BJ (cell line): ENCODE data around the gene ZBTB9. TPM values are rescaled to one million over a fixed set of nuclear protein-coding genes. Genes with fewer than 3 reads are reported as not detected.
A peak's percentile ranks its signal among the peaks of the same experiment; 100 is the strongest.

Experiments
- CTCF ChIA-PET: fragments of 350-600 bp; formaldehyde crosslinking; extraction: SDS; loops from one replicate; lab custom pipeline; 2021; ENCODE audit warnings: antibody characterized with exemption, inconsistent platforms; lab: Yijun Ruan, JAX
- POLR2A ChIA-PET: fragments of 300-600 bp; sonication (Branson Sonifier 250); formaldehyde crosslinking; extraction: SDS; loops from one replicate; lab custom pipeline; 2021; ENCODE audit warnings: antibody characterized with exemption; lab: Charles Lee
- DNase-seq: peaks from one replicate; pipeline ENCODE4 v3.0.0-alpha.2; 2011; ENCODE audit warnings: low read depth
- H3K27me3 ChIP-seq: 2 replicates; pipeline ENCODE4 v1.6.0; 2011; ENCODE audit warnings: low read length; ENCODE audit not compliant: control insufficient read depth, insufficient read depth
- H3K36me3 ChIP-seq: 2 replicates; pipeline ENCODE4 v1.5.1; 2011; ENCODE audit warnings: low read length; ENCODE audit not compliant: control insufficient read depth, insufficient read depth
- H3K4me3 ChIP-seq: 2 replicates; pipeline ENCODE4 v1.5.1; 2011; ENCODE audit warnings: low read depth, mild to moderate bottlenecking, control low read depth, low read length
- CTCF ChIP-seq: IDR thresholded peaks from 2 replicates; pipeline ENCODE4 v1.5.1; 2011; ENCODE audit warnings: low read depth, mild to moderate bottlenecking, control low read depth, inconsistent platforms, low read length, moderate library complexity; ENCODE audit not compliant: insufficient read depth
- polyA plus RNA-seq: library from polyadenylated mRNA; depleted of rRNA; stranded (reverse); fragments of >200 nt; gene quantifications from 2 replicates; pipeline ENCODE4 v1.2.3, GENCODE V29; 2011

The ZBTB9 gene
- polyA plus RNA-seq, 1 experiment, result 5.7 TPM

DNA sequence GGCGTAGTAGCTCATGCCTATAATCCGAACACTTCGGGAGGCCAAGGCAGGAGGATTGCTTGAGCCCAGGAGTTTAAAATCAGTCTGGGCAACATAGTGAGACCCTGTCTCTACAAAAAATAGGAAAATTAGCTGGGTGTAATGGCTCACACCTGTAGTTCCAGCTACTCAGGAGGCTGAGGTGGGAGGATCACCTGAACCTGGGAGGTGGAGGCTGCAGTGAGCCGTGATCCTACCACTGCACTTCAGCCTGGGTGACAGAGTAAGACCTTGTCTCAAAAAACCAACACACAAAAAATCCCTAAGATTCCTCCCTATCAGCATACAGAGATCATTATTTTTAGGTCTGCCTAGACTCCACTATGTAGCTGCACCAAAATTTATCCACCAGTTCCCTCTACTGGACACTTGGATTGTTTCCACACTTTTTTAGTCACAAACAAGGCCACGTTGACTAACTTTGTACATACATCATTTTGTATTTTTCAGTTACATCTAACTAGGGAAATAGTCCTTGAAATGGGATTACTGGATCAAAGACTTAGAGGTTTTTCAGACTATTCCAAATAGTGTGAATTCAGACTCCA, 47.2 kb upstream of the ZBTB9 start:
- no peak for DNase-seq
- POLR2A ChIA-PET, result no interaction called here
- CTCF ChIA-PET, result interaction anchor here (0.8 to 1.0 kb wide), 4 partner anchors 11 to 246 kb away, joined by 3 to 4 read pairs (median 4); no protein-coding TSS in a partner anchor
- Histone ChIP-seq H3K36me3 (no peaks in the 10 kb centered on the region), H3K4me3 (no peak overlapping the region), H3K27me3 (no peaks in the 10 kb centered on the region)
- TF ChIP-seq CTCF, result peak; percentile 43

GRCh38 chr6:33410050-33410710, 44.2 kb upstream of the ZBTB9 start:
- peaks cover 17% of the 10 kb centered on the region for H3K36me3 ChIP-seq
- CTCF ChIA-PET, result no interaction called here
- TF ChIP-seq CTCF, result no peak
- no peaks in the 10 kb centered on the region for H3K27me3 ChIP-seq
- POLR2A ChIA-PET, result interaction anchor here (0.6 to 0.7 kb wide), 3 partner anchors 15 to 203 kb away, joined by 3 to 6 read pairs (median 3); no protein-coding TSS in a partner anchor
- H3K4me3 ChIP-seq, result peak overlapping the region; percentile 62
- DNase-seq, result peak; percentile 76

DNA sequence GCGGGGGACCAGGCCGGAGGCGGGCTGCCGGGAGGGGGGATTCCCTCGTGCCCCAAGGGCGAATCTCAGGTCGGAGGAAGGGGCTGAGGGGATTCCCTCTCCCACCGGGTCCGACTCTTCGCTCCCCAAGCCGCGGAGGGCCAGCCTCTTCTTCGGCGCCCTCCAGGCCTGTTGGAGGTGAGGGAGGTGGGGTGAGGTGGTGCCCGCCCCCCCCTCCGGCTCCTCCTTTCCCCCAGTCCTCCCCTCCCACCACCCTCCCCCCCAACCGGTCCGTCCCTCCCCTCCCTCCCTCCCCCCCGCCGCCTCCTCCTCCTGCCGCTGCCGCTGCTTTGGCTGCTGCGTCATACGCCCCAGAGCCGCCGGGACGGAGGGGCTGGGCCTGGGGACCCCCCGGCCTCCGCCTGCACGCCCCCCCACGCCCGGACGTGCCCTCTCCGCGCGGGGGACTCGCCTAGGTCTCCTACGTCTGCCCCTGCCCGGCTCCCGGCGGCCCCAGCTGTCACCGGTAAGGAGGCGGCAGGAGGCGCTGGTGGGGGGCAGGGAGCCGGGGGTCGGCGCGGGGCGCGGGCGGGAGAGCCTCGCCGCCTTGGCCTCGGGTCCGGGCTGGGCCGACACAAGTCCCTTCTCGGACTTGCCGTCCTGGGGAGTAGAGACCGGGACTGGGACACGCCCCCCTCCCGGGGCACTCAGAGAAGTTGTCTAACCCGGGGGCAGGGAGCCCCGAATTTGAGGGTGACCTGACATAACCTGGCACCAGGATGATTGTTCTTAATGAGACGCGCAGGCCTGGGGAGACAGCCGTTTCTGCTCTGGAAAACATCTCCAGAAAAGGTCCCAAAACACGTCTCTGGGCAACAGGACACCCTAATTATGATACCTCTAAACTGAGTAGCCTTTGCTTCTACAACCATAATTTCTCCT, 43.4 kb upstream of the ZBTB9 start, which contains the start of gene PHF1:
Gene PHF1, plus strand, starts transcription at position 304 of the 921 bp plus-strand sequence. CDS start 1,250 bp downstream, outside the sequence.
- H3K36me3 ChIP-seq, result peaks cover 25% of the 10 kb centered on the region
- no peaks in the 10 kb centered on the region for H3K27me3 ChIP-seq
- no peak for DNase-seq
- H3K4me3 ChIP-seq, result peak within 1 kb of the TSS; percentile 62
- no peak for TF ChIP-seq CTCF
- POLR2A ChIA-PET, result interaction anchor here (0.6 to 0.7 kb wide), 3 partner anchors 16 to 203 kb away, joined by 3 read pairs; no protein-coding TSS in a partner anchor
- CTCF ChIA-PET, result no interaction called here

GRCh38 chr6:33411632-33412005, 42.8 kb upstream of the ZBTB9 start:
- DNase-seq, result no peak
- ChIA-PET POLR2A (no interaction called here), CTCF (interaction anchor here (0.7 kb wide), 1 partner anchor 15 kb away, joined by 3 read pairs; no protein-coding TSS in a partner anchor)
- no peak for TF ChIP-seq CTCF
- Histone ChIP-seq H3K4me3 (peak overlapping the region; percentile 62), H3K27me3 (no peaks in the 10 kb centered on the region), H3K36me3 (peaks cover 25% of the 10 kb centered on the region)
